OCI-LY7 (cell line): Measurements from ENCODE around the gene ACE.

Experiments used
- CTCF ChIP-seq: fragments of 200-600 bp; sonication (generic); conservative IDR thresholded peaks from 2 replicates; pipeline ENCODE4 v1.5.1; 2014; ENCODE audit warnings: mild to moderate bottlenecking, antibody characterized with exemption, low read length, moderate library complexity, mixed read lengths
- EZH2phosphoT487 ChIP-seq: fragments of 200-600 bp; sonication (generic); IDR thresholded peaks from 2 replicates; pipeline ENCODE4 v1.6.1; 2018; ENCODE audit warnings: low read depth, borderline replicate concordance, mild to moderate bottlenecking, mixed run types, antibody characterized with exemption, low read length, moderate library complexity, mixed read lengths

- TF ChIP-seq CTCF (no peak), EZH2phosphoT487 (no peak)
Measured at GRCh38 chr17:63496177-63496576, 19.3 kb downstream of the ACE start.
